HG03378 (cell line): ENCODE measurements around the gene ALDH4A1.
A peak's percentile ranks its signal among the peaks of the same experiment; 100 is the strongest.

Experiments used
- ATAC-seq: cut with Tn5 transposase; IDR thresholded peaks from one replicate; pipeline ENCODE4 v1.9.1; 2021; ENCODE audit warnings: mild to moderate bottlenecking, moderate library complexity; ENCODE audit not compliant: unreplicated experiment

ALDH4A1 gene, protein sequence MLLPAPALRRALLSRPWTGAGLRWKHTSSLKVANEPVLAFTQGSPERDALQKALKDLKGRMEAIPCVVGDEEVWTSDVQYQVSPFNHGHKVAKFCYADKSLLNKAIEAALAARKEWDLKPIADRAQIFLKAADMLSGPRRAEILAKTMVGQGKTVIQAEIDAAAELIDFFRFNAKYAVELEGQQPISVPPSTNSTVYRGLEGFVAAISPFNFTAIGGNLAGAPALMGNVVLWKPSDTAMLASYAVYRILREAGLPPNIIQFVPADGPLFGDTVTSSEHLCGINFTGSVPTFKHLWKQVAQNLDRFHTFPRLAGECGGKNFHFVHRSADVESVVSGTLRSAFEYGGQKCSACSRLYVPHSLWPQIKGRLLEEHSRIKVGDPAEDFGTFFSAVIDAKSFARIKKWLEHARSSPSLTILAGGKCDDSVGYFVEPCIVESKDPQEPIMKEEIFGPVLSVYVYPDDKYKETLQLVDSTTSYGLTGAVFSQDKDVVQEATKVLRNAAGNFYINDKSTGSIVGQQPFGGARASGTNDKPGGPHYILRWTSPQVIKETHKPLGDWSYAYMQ

DNA sequence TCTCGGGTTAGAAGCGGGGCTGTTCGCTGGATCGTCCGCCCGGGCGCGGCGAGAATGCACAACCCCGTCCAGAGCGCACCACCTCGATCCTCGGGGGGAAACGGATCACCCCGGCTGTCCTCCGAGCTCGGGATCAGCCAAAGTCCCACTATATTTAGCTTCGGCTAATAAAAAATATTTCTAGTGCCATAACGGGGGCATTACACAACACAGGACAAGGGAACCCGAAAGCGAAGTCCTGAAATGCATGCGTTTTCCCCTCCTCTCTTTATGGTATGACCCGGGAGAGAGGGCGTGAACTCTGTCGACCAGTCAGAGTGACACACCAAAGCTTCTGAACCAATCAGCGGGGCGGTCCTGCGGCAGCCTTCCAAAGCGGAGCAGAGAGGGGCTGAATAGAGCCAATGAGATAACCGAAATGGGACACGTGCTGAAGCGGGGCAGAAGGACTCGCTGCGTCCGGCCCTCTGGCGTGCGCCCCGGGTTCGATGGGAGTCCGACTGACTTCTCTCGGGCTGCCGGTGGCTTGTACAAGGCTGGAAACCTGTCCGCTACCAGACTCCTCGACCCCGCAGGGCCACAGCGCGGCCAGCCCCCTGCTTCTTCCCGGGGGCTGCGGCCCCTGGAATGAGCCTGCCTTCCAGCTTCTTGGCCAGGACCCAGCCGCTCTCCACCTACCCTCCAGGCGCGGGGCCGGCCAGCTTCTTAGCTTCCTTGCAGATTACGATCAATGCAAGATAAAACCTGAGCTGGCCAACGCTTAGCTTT is at the start of gene ALDH4A1:
Gene ALDH4A1, minus strand, starts transcription at position 33 of the 768 bp plus-strand sequence. Its CDS starts 32 bp downstream, at position 1.
- ATAC-seq, result peak; percentile 95

DNA sequence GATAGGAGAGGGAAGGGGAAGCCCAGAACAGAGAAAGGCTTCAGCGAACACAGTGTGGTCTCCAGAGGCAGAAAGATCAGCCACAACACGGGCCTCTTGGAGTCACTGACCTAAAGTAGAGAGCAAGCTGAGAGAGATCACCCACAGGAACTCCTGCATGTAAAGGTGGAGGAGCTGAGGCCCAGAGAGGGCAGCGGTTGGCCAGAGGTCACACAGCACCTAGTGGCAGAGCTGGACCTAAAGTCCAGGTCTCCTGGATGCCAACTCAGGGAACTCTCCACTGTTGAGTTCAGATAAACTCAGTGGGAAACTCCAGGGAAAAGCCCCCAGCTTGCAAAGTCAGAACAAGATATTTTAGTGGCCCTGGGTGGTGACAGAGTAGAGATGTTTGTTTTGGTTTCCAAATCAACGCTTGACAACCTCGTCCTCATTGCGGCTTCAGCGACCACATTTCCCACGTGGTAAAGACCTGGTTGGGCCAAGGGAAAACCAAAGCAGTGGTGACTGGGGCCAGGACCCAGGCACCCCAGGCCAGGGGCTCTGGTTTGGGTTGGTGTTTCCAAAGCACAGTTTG is 49.5 kb upstream of the ALDH4A1 start:
- ATAC-seq, result peak; percentile 42

DNA sequence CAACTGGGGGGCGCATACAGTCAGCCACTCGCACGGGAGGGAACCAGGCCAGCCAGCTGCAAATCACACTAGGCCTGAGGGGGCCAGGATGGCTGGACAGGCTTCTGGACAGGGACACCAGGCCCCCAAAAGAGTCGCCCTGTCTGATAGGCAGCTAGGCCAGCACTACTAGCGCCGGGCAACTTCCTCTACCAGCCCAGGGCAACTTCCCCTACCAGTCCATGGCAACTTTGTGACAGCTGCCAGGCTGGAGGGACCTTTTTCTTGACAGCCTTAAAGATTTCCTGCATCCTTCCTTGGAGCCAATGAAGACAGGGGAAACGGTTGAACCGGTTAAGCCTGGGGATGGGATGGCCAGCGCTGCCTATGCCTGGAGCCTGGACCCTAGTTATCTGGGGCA is 49.1 kb upstream of the ALDH4A1 start:
- ATAC-seq, result no peak

DNA sequence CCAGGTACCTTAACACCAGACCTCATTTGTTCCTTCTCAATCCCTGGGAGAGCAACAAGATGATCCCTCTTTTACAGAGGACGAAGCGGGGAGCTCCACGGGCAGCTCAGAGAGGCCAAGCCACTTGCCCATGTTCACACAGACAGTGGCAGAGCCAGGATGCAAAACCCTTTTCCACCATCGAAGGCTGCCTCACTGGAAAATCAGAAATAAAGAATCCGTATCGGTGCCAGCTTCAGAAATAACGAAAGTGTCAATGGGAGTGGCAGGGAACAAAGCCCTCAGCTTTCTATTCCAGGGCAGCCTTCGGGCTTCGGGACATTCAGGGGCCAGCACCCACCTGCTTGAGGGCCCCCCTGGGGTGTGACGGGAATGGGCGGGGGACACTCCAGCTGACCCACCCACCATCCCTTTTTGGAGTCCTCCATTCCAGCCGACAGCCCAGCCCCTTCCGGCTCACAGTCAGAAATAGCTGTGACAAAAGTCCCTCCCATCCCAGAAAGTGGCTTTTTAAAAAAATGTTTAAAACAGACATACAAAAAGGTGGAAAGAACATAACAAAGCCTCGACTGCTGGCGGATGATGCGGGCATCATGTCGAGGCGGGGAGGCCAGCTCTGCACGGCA is 48.2 kb upstream of the ALDH4A1 start:
- ATAC-seq, result no peak

DNA sequence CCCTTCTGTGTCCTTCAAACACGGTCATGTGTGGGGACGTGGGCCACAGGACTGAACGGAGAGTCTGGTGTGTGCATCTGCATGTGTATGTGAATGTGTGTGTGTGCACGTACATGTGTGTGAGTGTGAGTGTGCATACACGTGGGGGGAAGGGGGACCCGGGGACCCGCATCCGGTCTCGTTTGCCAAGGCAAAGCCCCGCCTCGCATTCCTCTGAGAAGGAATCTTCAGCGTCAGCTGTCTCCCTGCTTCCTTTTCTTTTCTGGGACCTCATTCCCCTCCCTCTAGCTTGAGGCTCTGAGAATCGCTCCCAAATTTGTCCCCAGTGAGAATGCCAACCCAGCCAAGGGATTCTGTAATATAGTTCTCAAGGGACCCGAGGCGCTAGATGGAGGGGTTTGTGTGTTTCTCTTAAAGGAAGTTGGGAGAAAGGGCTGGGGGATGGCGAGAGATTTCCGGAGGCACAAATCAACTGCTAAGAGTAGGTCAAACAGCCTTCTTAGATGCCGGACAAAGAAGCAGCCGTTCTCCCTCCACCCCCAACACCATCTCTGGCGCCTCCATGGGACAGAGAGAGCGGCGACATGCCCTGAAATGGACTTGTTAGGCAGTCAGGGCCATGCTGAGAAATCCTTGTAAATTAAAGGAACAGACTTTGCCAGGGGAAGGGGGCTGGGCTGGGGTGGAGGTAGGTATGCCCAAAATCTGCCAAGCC is 47.5 kb upstream of the ALDH4A1 start:
- ATAC-seq, result no peak

DNA sequence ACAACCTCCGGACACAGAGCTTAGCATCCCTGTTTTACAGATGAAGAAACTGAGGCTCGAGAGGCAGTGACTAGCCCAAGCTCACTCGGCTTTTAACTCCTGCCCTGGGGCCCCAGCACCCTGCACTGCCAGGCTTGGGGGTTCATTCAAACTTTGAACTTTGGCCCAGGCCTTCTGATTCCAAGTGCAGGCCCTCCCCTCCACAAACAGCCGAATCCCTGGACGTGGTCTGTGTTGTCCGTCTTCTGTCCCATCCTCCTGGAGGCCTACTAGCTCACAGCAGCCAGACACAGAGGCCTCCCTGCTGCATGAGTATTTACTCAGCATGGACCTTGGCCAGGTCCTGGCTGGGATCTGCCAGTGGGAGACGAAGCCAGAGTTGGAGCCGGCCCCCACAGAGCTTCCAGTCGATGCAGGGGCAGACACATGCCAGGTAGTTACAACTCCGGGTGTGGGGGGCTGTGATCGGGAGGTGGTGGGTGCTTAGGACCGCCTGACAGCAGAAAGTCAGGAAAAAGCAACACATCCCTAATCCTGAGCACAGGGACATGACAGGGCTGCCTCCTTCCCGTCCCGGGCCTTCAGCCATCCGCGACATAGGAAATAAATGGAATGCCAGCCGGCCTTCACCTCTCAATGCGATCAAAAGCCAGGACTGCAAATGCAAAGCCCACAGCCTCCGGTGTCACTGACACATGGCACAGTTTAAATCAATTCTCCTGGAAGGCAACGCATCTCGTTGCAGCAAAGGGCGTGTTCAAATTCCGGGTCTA is 46.7 kb upstream of the ALDH4A1 start:
- ATAC-seq, result no peak

DNA sequence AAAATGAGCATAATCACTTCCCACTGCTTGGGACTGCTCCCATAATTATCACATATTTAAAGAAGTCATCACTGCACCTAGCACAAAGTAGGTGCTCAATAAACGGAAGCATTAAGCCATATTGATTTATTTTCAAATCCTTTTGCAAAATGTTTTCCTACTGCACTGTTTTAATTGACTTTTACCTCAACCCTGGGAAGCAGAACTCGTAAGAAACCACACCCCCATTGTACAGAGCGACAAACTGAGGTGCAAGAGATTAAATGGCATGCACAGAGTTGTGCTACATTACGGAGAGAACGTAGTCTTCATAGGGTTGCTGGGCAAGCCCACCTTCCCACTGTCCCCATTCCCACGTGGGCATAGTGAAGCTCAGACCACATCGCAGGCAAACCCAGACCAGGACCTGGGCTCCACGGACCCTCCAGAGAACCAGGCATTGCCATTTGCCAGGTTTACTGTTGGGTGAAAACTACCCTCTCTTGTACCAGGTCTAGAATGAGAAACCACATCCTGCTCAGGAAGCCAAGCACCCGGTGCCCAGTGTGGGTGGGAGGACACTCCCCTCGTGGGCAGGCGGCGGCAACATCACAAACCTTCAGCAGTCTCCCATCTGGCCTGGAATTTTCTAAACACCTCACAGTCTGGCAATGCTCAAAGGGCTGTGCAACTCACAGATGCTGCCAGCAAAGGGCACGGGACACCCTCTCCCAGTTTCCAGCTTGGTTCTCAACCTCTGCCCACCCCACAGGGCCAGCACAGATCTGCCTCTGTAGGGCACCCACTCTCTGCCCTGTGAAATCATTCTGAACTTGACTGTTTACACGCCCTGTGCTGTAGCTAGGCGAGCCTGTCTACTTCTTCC is 45.9 kb upstream of the ALDH4A1 start:
- ATAC-seq, result no peak

DNA sequence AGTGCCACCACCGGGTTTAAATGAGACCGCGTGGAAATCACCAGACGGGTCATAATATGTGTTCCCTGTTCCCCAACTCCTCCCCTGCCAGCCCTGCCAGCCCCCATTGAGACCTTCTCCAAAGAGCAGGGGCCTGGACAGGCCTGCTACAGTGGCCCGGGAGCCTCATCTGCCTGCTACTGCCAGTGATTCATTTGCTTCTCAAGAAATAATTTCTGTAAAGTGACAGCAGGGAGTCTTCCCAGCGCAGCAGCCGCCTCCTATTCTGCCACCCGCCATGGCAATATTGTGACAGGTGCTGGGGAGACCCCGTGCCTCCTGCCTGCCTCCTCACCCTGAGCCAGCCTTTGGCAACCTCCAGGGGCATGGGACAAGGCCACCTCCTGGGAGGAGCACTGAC is 45.2 kb upstream of the ALDH4A1 start:
- ATAC-seq, result no peak

DNA sequence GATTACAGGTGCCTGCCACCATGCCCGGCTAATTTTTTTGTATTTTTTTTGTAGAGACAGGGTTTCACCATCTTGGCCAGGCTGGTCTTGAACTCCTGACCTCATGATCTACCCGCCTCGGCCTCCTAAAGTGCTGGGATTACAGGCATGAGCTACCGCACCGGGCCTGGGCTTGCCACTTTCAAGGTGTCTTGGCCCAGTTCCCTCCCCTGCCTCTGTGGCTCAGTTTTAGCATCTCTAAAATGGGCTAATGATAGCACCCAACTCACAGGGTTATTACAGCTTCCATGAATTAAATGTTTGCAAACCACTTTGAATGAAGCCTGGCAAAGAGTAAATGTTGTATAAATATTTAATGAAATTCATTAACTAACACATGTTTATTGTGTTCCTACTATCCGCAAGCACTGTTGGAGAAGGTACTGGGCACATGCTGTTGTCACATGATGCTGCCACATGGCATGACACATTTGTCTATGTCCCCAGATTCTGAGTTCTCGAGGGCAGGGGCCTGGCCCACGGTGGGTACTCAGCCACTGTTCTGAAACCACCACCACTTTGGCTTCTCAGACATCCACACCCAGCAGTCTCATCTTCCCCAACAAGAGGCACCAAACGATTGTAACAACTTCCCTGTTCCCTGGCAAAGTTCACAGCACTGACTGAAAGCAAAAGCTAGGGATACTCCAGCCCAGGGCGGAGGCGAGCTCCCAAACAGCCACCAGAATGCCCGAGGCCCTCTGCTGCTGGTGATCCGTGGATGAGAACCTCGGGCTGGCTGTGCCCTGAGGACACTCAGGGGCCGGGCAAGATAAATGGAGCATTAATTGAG is 44.4 kb upstream of the ALDH4A1 start:
- ATAC-seq, result no peak

DNA sequence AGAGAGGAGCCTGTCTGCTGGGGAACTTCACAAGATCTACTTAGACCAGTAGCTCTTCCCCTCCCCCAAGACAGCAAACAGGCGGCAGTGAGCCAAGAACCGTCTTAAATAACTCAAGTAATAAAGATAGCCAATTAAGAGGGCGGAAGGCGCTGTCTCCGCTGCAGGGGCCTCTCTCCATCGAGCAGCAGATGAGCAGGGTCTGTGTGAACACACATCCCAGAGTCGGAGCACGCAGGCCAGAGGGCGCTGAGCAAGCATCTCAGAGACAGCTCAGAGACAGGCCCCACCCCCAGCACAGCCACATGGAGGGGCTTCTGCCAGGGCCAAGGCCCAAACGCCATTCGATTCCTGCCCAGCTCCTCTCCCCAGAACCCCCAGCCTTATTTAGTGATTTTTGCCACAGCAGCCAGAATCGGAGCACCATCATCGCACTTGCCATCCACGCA is 43.1 kb upstream of the ALDH4A1 start:
- ATAC-seq, result no peak

DNA sequence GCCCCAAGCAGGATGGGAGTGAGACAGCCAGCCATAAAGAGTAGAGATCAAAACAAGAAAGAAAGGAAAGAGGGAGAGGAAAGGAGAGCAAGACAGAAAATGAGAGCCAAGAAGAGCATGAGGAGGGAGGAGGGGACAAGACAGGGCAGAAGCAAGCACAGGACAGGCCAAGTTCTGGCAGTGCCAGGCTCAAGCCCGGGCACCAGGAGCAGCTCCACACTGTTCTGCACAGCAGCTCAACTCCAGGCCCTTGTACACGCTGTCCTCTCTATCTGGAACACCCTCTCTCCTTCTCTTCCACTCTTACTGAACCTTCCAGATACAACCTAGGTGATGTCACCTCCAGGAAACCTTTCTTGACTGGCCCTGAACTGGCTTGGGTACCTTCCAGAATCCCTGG is 42.5 kb upstream of the ALDH4A1 start:
- ATAC-seq, result no peak

DNA sequence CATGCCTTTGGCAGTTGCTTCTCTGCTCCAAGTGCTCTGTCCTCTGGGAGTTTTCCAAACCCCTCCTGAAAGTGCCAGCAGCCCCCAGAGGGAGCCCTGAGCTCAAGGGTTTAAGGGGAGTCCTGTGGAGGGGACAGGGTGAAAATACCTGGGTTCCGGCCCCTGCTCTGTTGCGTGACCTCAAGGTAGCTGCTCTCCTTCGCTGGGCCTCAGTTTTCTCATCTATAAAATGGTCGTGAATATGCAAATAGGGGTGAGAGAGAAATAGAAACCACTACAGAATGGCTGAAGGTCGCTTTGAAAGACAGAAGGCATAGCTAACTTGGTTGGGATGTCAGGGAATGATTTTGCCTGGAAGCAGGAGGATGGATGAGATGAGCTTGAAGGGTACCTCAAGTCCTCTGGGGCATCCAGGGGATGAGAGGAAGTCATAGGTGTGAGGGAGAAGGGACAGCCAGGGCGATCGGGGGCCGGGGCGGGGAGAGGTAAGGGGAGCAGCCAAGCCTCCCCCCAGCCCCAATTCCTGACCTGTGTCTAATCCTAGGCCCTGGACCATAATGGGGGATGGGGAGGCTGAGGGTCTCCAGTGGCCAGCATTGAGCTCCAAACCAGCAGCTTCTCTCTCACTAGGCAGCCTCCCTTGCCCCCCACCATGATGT is 41.7 kb upstream of the ALDH4A1 start:
- ATAC-seq, result no peak

DNA sequence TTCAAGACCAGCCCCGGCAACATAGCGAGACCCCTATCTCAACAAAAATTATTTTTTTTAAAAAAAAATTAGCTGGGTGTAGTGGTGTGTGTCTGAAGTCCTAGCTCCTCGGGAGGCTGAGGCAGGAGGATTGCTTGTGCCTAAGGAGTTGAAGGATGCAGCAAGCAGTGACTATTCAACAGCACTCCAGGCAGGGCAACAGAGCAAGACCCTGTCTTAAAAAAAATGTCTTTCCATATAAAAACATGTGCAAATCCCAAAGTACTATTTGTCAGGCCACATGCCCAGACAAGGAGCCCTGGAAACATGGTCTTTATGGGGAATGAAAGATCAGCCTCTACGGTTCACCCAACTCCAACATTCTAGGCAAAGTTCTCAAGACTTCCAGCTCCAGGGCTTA is 40.8 kb upstream of the ALDH4A1 start:
- no peak for ATAC-seq

DNA sequence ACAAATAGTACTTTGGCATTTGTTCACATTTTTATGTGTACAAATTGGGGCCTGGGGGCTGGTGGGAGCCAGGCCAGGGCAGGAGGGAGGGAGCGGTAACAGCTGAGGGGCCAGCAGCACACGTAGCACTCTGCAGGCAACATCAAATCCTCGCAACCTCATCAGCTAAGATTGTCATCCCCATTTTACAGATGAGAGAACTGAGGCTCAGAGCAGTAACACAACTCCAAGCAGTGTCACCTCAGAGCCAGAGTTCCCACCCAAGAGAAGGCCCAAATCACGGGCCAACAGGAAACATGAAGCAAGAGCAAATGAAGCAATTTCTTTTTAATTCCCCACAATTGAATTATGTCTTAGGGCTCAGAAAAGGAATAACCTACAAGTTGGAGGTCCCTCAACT is 40.0 kb upstream of the ALDH4A1 start:
- ATAC-seq, result no peak

DNA sequence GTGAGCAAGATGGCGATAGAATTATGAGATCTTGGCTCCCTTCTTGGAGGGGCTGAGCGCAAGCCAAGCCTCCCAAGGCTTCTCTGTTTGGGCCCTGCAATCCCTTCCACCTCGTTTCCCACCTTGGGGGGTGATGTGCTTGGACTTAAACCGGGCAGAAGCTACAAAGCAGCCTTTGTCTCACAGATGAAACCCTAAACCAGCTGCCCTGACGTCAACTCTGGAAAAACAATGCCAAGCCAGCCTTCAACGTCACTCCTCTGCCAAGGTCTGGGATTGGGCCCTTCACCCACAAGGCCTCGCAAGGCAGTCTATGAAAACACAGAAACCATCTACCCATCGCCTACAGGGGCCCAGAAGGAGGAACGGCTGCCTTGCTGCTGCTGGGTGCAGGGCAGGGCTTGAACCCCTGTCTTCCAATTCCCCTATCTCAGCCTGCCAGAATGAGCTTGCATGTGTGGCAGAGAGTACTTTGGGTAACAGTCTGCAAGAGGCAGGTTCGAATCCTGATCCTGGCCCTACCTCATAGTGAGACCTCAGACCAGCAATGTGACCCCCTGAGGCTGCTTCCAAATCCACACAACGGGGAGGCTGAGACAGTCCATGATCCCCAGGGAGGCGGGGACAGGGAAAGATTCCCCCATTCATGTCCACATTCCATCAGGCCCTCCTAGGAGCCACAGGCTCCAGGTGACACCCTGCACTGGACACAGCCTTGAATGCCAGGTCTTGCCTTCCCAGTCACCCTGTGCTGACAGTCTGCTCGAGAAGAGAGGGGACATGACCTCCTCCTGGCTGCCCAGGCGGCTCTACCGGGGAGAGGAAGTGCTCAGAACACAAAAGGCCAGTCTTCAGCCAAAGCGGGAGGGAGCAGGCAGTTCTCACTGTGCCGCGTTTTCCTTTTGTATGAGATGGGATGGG is 39.1 kb upstream of the ALDH4A1 start:
- no peak for ATAC-seq

DNA sequence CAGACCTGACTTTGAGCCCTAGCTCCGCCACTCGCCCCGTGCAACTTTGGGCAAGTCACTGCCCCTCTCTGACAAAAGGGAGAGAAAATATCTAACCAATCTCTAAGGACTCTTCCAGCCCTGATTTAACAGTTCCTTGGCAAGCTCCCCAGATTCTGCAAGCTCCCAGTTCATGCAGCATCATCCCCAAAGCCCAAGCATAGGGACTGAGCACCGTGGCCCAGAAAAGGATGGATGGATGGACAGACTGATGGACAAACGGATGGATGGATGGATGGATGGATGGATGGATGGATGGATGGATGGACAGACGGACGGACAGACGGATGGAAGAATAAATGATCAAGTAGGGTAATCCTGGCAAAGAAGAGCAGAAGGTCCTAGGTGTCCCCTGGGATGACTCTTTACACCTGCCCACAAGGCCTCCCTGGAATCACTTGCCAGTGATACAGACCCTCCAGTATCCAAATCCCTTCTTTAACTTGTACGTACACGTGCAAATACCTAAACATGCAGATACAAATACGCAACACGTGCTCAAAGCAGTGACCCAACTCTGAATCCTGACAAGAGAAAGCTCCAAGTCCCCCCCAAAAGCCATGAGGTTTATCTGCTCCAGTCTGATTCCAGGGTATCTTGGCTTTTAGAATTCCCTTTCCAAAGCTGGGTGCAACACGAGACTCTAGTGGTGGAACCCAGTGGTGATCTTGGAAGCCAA is 38.1 kb upstream of the ALDH4A1 start:
- ATAC-seq, result no peak
